Inflammatory macrophage treated with lipopolysaccharide for 1 hour (primary cell): Measurements from ENCODE around the gene CMIP.

ENCODE experiments used
- DNase-seq, 2 donors: peaks; one replicate each; pipeline ENCODE4 v3.0.0-alpha.2; 2020 to 2022

Gene CMIP

GRCh38 chr16:81448154-81449131 is 3.8 kb downstream of the CMIP start:
- no peak for DNase-seq

- no peak for DNase-seq
Measured at GRCh38 chr16:81449241-81449640, 4.6 kb downstream of the CMIP start.

- no peak for DNase-seq
Measured at GRCh38 chr16:81449899-81450608, 5.4 kb downstream of the CMIP start.

- peak in 1 of 2 donors; percentile 43 for DNase-seq
Measured at GRCh38 chr16:81450783-81451491, 6.3 kb downstream of the CMIP start.

- peak; percentile 76 to 83 for DNase-seq
Measured at GRCh38 chr16:81451753-81452680, 7.4 kb downstream of the CMIP start.

- DNase-seq = no peak
Measured at GRCh38 chr16:81453091-81453728, 8.6 kb downstream of the CMIP start.

- no peak for DNase-seq
Measured at GRCh38 chr16:81454044-81454443, 9.4 kb downstream of the CMIP start.

- no peak for DNase-seq
Measured at GRCh38 chr16:81455006-81455405, 10.4 kb downstream of the CMIP start.

- no peak for DNase-seq
Measured at GRCh38 chr16:81455720-81456494, 11.3 kb downstream of the CMIP start.

GRCh38 chr16:81456523-81457325 is 12.1 kb downstream of the CMIP start:
- no peak for DNase-seq

GRCh38 chr16:81457326-81458133 is 12.9 kb downstream of the CMIP start:
- DNase-seq = peak; percentile 78 to 85

GRCh38 chr16:81458149-81458669 is 13.6 kb downstream of the CMIP start:
- DNase-seq = peak in 1 of 2 donors; percentile 46

GRCh38 chr16:81458827-81459598 is 14.4 kb downstream of the CMIP start:
- DNase-seq = no peak

- DNase-seq = no peak
Measured at GRCh38 chr16:81460075-81460474, 15.5 kb downstream of the CMIP start.

- no peak for DNase-seq
Measured at GRCh38 chr16:81461243-81461642, 16.6 kb downstream of the CMIP start.

- peak; percentile 69 to 74 for DNase-seq
Measured at GRCh38 chr16:81461766-81462165, 17.2 kb downstream of the CMIP start.

GRCh38 chr16:81462683-81463082 is 18.1 kb downstream of the CMIP start:
- no peak for DNase-seq
